Naive B cell (primary cell): ENCODE results near the gene C2CD5. TPM values are rescaled to one million over a fixed set of nuclear protein-coding genes. Genes with fewer than 3 reads are reported as not detected.
"Not testable (repeated sequence)": the region's sequence is repeated elsewhere in the genome, so short reads cannot be mapped to it uniquely, and the experiment has no call there.

Experiments
- ATAC-seq, 2 donors: fragments of 150-1000 bp; cut with Tn5 transposase; 2 replicates each; pipeline ENCODE4 v1.10.0; 2021; ENCODE audit warnings: low read depth in 2 of 2, mild to moderate bottlenecking in 2 of 2, moderate library complexity in 2 of 2
- DNase-seq: peaks from one replicate; pipeline ENCODE4 v3.0.0; 2022
- H3K27ac Mint-ChIP-seq, 6 donors: one replicate each; pipeline ENCODE4 v1.8.0; 2020 to 2022; ENCODE audit warnings: mild to moderate bottlenecking in 6 of 6, mixed read lengths in 6 of 6, moderate library complexity in 5 of 6, inconsistent platforms in 2 of 6
- H3K27me3 Mint-ChIP-seq, 3 donors: one replicate each; pipeline ENCODE4 v1.8.0; 2021 to 2022; ENCODE audit warnings: mixed read lengths in 3 of 3, mild to moderate bottlenecking in 1 of 3
- H3K36me3 Mint-ChIP-seq, 2 donors: one replicate each; pipeline ENCODE4 v1.8.0; 2020 to 2022; ENCODE audit warnings: mixed read lengths in 2 of 2, inconsistent platforms in 1 of 2, mild to moderate bottlenecking in 1 of 2
- H3K4me1 Mint-ChIP-seq, 3 donors: one replicate each; pipeline ENCODE4 v1.8.0; 2020 to 2022; ENCODE audit warnings: mixed read lengths in 3 of 3, inconsistent platforms in 1 of 3, mild to moderate bottlenecking in 1 of 3, moderate library complexity in 1 of 3
- H3K4me3 Mint-ChIP-seq, 8 donors: one replicate each; pipeline ENCODE4 v1.8.0; 2020 to 2022; ENCODE audit warnings: mild to moderate bottlenecking in 8 of 8, mixed read lengths in 8 of 8, moderate library complexity in 8 of 8, inconsistent platforms in 2 of 8
- H3K9me3 Mint-ChIP-seq, 7 donors: one replicate each; pipeline ENCODE4 v1.8.0; 2020 to 2022; ENCODE audit warnings: mixed read lengths in 7 of 7, mild to moderate bottlenecking in 5 of 7, inconsistent platforms in 2 of 7, moderate library complexity in 1 of 7
- polyA plus RNA-seq, 6 donors: library from polyadenylated mRNA; unstranded; fragments of 300-500 nt; fragmentation: Illumina TruSeq; gene quantifications; one replicate each; pipeline ENCODE4 v1.2.3, GENCODE V29; 2021; ENCODE audit warnings: low read depth in 6 of 6

The C2CD5 gene
- polyA plus RNA-seq, 6 donors from 2014 or later = 5.4 to 23.5 (median 16.0) TPM

DNA sequence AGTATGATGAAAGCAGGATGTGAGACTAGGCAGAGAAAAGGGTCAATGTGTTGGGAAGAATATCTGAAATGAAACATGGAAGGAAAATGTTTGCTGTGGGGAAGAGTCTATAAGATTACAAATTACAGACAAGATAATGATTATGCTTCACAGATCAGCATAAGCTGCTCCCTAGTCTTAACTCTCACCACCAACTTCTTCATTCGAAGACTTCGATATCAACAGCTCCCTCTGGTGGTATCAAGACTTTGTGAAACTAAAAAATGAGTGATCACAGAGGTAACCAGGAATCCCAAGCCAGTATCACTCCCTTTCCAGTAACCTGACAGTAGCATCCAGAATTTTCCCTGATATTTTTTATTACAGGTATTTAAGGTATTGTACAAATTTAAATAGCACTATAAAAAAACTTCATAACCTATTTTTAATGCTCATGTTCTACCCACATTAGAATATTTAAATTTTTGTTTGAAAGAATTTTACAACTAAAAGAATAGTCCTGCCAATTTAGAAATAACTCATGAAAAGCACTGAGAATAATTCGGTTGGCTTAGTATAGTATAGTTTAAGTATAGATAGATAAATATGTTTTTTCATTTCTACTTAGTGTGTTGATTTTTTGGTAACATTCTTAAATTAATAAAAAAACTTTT, 84.4 kb downstream of the C2CD5 start:
- Mint-ChIP-seq H3K9me3 (no peaks in the 10 kb centered on the region), H3K4me1 (peaks cover 4 to 9% (median 7%) of the 10 kb centered on the region in 3 donors), H3K27me3 (no peaks in the 10 kb centered on the region), H3K4me3 (no peak overlapping the region), H3K36me3 (no peaks in the 10 kb centered on the region), H3K27ac (peak overlapping the region in 1 of 6 donors; percentile 29)
- DNase-seq (peak; percentile 18), ATAC-seq (peak; percentile 48 to 64)

GRCh38 chr12:22458298-22458937, 85.9 kb downstream of the C2CD5 start:
- no peaks in the 10 kb centered on the region for H3K36me3 Mint-ChIP-seq

GRCh38 chr12:22457085-22457484, 87.3 kb downstream of the C2CD5 start:
- Mint-ChIP-seq H3K9me3 (no peaks in the 10 kb centered on the region), H3K4me3 (no peak overlapping the region), H3K4me1 (peaks cover 4 to 9% (median 7%) of the 10 kb centered on the region in 3 donors), H3K27ac (peak overlapping the region in 1 of 6 donors; percentile 16), H3K36me3 (no peaks in the 10 kb centered on the region), H3K27me3 (no peaks in the 10 kb centered on the region)
- ATAC-seq = no peak
- DNase-seq = no peak

More at GRCh38 chr12:22458298-22458937, 85.9 kb downstream of the C2CD5 start:
- DNase-seq (no peak), ATAC-seq (no peak)
- H3K27ac Mint-ChIP-seq = no peak overlapping the region
- H3K4me1 Mint-ChIP-seq = peaks cover 4 to 9% (median 7%) of the 10 kb centered on the region in 3 donors
- H3K9me3 Mint-ChIP-seq = no peaks in the 10 kb centered on the region
- H3K4me3 Mint-ChIP-seq = no peak overlapping the region
- H3K27me3 Mint-ChIP-seq = no peaks in the 10 kb centered on the region

DNA sequence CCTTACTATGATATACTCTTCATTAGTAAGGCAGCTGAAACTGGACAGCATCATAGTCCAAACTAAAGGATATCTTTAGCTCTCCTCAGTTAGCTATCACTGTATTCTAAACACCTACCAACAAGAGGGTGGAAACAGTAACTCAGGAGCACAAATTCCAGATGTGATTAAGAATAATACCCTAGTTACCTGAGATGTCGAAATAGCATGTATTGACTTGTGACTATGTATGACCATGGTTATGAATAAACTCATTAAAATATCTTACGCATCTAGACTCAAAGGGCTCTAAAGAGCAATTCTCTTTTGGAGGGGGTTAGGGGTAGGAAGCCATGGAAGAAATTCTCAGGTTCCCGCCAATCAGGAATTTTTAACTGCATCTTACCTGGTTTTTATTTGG, 90.8 kb downstream of the C2CD5 start:
- H3K9me3 Mint-ChIP-seq = no peaks in the 10 kb centered on the region
- no peaks in the 10 kb centered on the region for H3K27me3 Mint-ChIP-seq
- peaks cover 4 to 6% (median 5%) of the 10 kb centered on the region in 3 donors for H3K4me1 Mint-ChIP-seq
- H3K27ac Mint-ChIP-seq = peak overlapping the region in 1 of 6 donors; percentile 51
- no peaks in the 10 kb centered on the region for H3K36me3 Mint-ChIP-seq
- ATAC-seq (no peak), DNase-seq (no peak)
- H3K4me3 Mint-ChIP-seq = no peak overlapping the region

DNA sequence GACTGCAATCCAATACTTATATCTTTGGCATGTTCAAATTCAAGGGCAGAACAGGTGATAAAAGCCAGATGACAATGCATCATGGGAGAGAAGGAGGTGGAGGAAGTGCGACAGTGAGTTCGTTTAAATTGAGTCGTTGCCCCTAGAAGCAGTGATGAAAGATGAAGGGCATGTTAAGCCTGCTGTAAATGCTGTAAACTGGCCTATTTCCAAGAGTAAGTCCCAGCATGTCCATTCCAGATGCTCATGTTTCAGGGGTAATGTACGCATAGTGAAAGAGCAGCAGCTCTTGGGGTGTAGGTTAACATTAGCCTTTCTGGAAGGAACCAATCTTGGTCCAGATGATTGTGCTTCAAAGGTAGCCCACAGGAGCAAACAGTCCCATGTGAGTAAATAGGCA, 97.1 kb downstream of the C2CD5 start:
- Mint-ChIP-seq H3K4me1 (peaks cover 0 to 8% (median 4%) of the 10 kb centered on the region in 3 donors), H3K9me3 (no peaks in the 10 kb centered on the region), H3K4me3 (no peak overlapping the region), H3K36me3 (no peaks in the 10 kb centered on the region), H3K27me3 (no peaks in the 10 kb centered on the region), H3K27ac (peak overlapping the region in 1 of 6 donors; percentile 5)
- ATAC-seq (no peak), DNase-seq (no peak)

GRCh38 chr12:22444317-22444665, 100.1 kb downstream of the C2CD5 start:
- H3K27ac Mint-ChIP-seq, H3K36me3 Mint-ChIP-seq, ATAC-seq, DNase-seq, H3K4me3 Mint-ChIP-seq, H3K27me3 Mint-ChIP-seq, H3K9me3 Mint-ChIP-seq: not testable (repeated sequence)
- peaks cover 0 to 14% (median 7%) of the 10 kb centered on the region in 3 donors for H3K4me1 Mint-ChIP-seq

- H3K9me3 Mint-ChIP-seq = no peaks in the 10 kb centered on the region
- H3K4me3 Mint-ChIP-seq = no peak overlapping the region
- H3K4me1 Mint-ChIP-seq = peaks cover 0 to 14% (median 7%) of the 10 kb centered on the region in 3 donors
- DNase-seq (peak; percentile 65), ATAC-seq (peak; percentile 100)
- H3K27ac Mint-ChIP-seq = peak overlapping the region in 1 of 6 donors; percentile 8
- H3K36me3 Mint-ChIP-seq = no peaks in the 10 kb centered on the region
- H3K27me3 Mint-ChIP-seq = no peaks in the 10 kb centered on the region
Observed at GRCh38 chr12:22443379-22444316, 100.7 kb downstream of the C2CD5 start.

- H3K27me3 Mint-ChIP-seq = no peaks in the 10 kb centered on the region
- H3K4me1 Mint-ChIP-seq = peaks cover 0 to 6% (median 3%) of the 10 kb centered on the region in 3 donors
- ATAC-seq (no peak), DNase-seq (no peak)
- no peaks in the 10 kb centered on the region for H3K9me3 Mint-ChIP-seq
- no peaks in the 10 kb centered on the region for H3K36me3 Mint-ChIP-seq
- H3K27ac Mint-ChIP-seq = peak overlapping the region in 2 of 6 donors; percentile 5 to 70
- no peak overlapping the region for H3K4me3 Mint-ChIP-seq
Observed at GRCh38 chr12:22437031-22437806, 107.1 kb downstream of the C2CD5 start.

DNA sequence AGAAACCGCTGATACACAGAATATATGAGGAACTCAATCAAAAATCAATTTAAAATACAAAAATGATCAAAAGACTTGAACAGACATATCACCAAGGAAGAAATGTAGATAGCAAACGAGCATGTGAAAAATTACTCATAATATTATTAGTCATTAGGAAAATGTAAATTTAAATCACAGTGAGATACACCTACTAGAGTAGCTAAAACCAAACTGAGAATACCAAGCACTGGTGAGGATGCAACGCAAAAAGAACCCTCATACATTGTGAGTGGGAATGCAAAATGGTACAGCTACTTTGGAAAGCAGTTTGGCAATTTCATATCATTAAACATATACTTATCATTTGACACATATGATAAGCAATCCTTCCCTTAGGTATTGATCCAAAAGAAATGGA, 108.8 kb downstream of the C2CD5 start:
- H3K27ac Mint-ChIP-seq = no peak overlapping the region
- no peaks in the 10 kb centered on the region for H3K36me3 Mint-ChIP-seq

DNA sequence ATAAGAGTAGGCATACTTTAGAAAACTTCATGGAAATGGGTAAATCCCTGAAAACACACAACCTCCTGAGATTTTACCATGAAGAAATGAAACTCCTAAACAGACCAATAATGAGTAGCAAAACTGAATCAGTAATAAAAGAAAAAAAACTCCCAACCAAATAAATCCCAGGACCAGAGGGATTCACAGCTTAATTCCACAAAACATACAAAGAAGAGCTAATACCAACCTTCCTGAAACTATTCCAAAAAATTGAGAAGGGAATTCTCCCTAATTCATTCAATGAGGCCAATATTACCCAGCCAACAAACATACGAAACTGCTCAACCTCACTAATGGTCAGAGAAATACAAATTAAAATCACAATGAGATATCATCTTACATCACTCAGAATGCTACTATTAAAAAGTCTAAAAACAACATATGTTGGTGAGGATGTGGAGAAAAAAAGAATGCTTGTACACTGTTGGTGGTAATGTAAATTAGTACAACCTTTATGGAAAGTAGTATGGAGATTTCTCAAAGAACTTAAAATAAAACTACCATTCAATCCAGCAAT, 112.6 kb downstream of the C2CD5 start:
- Mint-ChIP-seq H3K4me3 (peak overlapping the region in 4 of 8 donors; percentile 9 to 42 (median 33)), H3K27me3 (no peaks in the 10 kb centered on the region), H3K9me3 (no peaks in the 10 kb centered on the region), H3K4me1 (peaks cover 0 to 6% (median 6%) of the 10 kb centered on the region in 3 donors), H3K27ac (peak overlapping the region in 1 of 6 donors; percentile 4), H3K36me3 (no peaks in the 10 kb centered on the region)
- ATAC-seq (no peak), DNase-seq (no peak)

More for the DNA sequence above, 108.8 kb downstream of the C2CD5 start:
- Mint-ChIP-seq H3K27me3 (no peaks in the 10 kb centered on the region), H3K4me3 (no peak overlapping the region), H3K4me1 (peaks cover 0 to 12% (median 9%) of the 10 kb centered on the region in 3 donors), H3K9me3 (no peaks in the 10 kb centered on the region)
- no peak for ATAC-seq
- DNase-seq = no peak

DNA sequence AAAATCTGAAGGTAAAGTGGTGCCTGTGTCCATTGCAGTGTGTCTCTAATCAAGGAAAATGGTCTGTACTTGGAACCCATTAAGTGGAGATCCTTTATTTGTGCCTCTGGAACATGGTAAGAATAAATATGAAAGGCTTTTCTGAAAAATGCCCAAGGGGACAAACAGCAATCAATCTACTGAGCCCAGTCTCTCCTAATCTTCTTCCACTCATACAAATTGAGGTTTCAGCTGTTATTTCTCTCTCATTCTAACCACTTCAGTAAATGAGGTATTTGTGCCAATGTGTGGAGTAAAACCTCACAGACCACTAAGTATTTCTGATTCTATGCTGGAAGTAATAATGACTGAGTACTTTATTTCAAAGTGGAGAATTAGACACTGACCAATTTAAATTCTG, 127.5 kb downstream of the C2CD5 start:
- DNase-seq (no peak), ATAC-seq (no peak)
- H3K4me1 Mint-ChIP-seq = no peaks in the 10 kb centered on the region
- no peaks in the 10 kb centered on the region for H3K36me3 Mint-ChIP-seq
- no peak overlapping the region for H3K27ac Mint-ChIP-seq
- H3K4me3 Mint-ChIP-seq = no peak overlapping the region
- H3K9me3 Mint-ChIP-seq = peaks cover 0 to 2% (median 0%) of the 10 kb centered on the region in 7 donors
- H3K27me3 Mint-ChIP-seq = peaks cover 0 to 5% (median 5%) of the 10 kb centered on the region in 3 donors

DNA sequence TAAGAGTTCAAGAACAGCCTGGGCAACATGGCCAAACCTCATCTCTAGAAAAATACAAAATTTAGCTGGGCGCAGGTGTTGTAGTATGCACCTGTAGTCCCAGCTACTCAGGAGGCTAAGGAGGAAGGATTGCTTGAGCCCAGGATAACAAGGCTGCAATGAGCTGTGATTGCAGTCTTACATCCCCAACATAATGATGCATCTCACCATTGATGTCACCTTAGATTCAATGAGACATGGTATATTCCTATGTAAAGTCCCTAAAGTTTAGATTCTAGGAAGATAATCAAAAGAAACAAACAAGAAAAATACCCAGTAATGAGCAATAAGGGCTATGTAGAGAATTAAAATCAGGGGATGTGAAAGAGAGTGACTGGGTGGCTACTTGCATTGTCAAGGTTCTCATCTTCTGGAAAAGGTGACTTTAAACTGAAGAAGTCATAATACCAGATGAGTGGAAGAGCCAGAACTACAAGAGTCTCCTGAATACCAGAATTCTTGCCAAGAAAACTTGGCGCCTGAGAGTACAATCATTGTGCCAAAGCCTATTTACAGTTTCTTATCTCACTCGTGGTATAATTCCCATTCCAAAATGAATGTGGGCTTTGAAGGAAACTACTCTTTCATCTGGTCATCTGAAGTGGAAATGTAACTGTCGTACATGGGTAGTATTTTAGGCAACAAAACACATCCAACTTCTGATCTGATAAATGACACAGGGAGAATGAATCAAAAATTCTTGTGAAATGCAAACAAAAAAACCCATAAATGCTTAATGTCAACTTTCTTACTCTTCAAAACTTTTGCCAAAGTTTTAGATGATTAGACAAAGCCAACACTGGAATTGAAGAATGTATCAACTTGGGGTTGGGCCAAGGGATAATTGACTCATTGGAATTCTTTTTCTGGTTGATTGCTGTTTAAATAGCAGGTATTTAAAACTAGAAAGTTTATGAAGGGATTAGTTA, 128.7 kb downstream of the C2CD5 start:
- no peak overlapping the region for H3K4me3 Mint-ChIP-seq
- ATAC-seq = no peak
- H3K36me3 Mint-ChIP-seq = no peaks in the 10 kb centered on the region
- no peak for DNase-seq
- H3K9me3 Mint-ChIP-seq = peaks cover 0 to 2% (median 0%) of the 10 kb centered on the region in 7 donors
- H3K4me1 Mint-ChIP-seq = no peaks in the 10 kb centered on the region
- peaks cover 0 to 5% (median 5%) of the 10 kb centered on the region in 3 donors for H3K27me3 Mint-ChIP-seq
- no peak overlapping the region for H3K27ac Mint-ChIP-seq
